H1 (cell line): ENCODE data around the gene ARHGEF1. TPM values are rescaled to one million over a fixed set of nuclear protein-coding genes. Genes with fewer than 3 reads are reported as not detected.

Source experiments
- MAFK ChIP-seq: IDR thresholded peaks from 2 replicates; pipeline ENCODE4 v1.6.1; 2012; ENCODE audit warnings: low read depth, mild to moderate bottlenecking, improper control_type of control experiment, low read length
- PHF8 ChIP-seq: fragments of 200-600 bp; sonication (generic); conservative IDR thresholded peaks from 2 replicates; pipeline ENCODE4 v1.7.1; 2012; ENCODE audit warnings: low read depth, mild to moderate bottlenecking, inconsistent platforms, low read length, moderate library complexity
- ZNF274 ChIP-seq: IDR thresholded peaks from 2 replicates; pipeline ENCODE4 v1.7.0; 2012; ENCODE audit warnings: low read length, borderline replicate concordance; ENCODE audit errors: extremely low read depth
- polyA plus RNA-seq, 7 experiments: library from polyadenylated mRNA; depleted of rRNA in 3 of 7; stranded (reverse) in 5 of 7; unstranded in 2 of 7; fragments of >200 nt in 5 of 7; fragments of 200-250 nt in 2 of 7; gene quantifications; 1 replicate in 5 of 7; 2 replicates in 1 of 7; 4 replicates in 1 of 7; pipeline versions ENCODE4 v1.2.1 to v1.2.3, GENCODE V29; 2011 to 2013; ENCODE audit warnings: missing spikeins in 2 of 7, mixed read lengths in 2 of 7
- total RNA-seq: library from RNA; stranded (reverse); fragmentation: NEBNext Ultra II Directional; extraction: Animal tissue kit (Norgen Biotek cat#: 25700); gene quantifications from 2 replicates; pipeline ENCODE4 v1.2.1, GENCODE V29; 2021
- TF ChIP-seq, protein P1 (sequence below): IDR thresholded peaks from 2 replicates; pipeline ENCODE4 v1.6.1; 2012; ENCODE audit warnings: inconsistent platforms

ARHGEF1 gene
- total and polyA plus RNA-seq, 2 of the 8 experiments (the other 6 are each of a cell fraction or from before 2014, with no cell fraction given), result 23.0 to 49.0 TPM

DNA sequence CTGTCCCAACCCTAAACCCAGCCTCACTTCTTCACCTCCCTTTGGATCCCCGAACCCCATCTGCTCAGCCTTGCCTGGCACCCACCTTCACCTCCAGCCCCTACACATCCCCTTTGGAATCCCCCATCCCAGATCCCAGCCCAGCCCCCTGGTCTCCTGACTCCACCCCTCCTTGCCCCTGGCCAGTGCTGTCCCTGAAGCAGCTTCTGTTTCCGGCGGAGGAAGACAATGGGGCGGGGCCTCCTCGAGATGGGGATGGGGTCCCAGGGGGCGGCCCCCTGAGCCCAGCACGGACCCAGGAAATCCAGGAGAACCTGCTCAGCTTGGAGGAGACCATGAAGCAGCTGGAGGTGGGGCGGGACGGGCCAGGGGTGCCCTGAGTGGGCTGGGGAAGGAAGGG lies 23.3 kb downstream of the ARHGEF1 start (continued):
- TF ChIP-seq, protein P1, sequence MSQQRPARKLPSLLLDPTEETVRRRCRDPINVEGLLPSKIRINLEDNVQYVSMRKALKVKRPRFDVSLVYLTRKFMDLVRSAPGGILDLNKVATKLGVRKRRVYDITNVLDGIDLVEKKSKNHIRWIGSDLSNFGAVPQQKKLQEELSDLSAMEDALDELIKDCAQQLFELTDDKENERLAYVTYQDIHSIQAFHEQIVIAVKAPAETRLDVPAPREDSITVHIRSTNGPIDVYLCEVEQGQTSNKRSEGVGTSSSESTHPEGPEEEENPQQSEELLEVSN, result no peak
- TF ChIP-seq ZNF274, result no peak
- no peak for TF ChIP-seq PHF8
- no peak for TF ChIP-seq MAFK
- TF ChIP-seq, all 59 proteins: peak for 0
